Natural killer cell (primary cell): ENCODE data around the gene CACNG1. TPM values are rescaled to one million over a fixed set of nuclear protein-coding genes. Genes with fewer than 3 reads are reported as not detected.

Experiments used
- ATAC-seq, 3 donors: fragments of 150-1000 bp in 2 of 3; fragments of 200-7000 bp in 1 of 3; cut with Tn5 transposase; 1 replicate in 1 of 3; 2 replicates in 2 of 3; pipeline ENCODE4 v1.10.0; 2021; ENCODE audit warnings: mild to moderate bottlenecking in 2 of 3, moderate library complexity in 2 of 3
- DNase-seq, 2 donors: peaks; one replicate each; pipeline versions ENCODE4 v3.0.0 to v3.0.0-alpha.2; 2013 to 2021; ENCODE audit warnings: mixed read lengths in 1 of 2
- H3K27ac ChIP-seq: one replicate; pipeline ENCODE4 v1.5.1; 2013; ENCODE audit warnings: mild to moderate bottlenecking, low read length
- H3K27me3 ChIP-seq: one replicate; pipeline ENCODE4 v1.6.1; 2013; ENCODE audit warnings: low read length; ENCODE audit not compliant: control insufficient read depth, insufficient read depth
- H3K36me3 ChIP-seq: one replicate; pipeline ENCODE4 v1.6.1; 2013; ENCODE audit warnings: low read length; ENCODE audit not compliant: control insufficient read depth, insufficient read depth
- H3K4me1 ChIP-seq: one replicate; pipeline ENCODE4 v1.6.1; 2013; ENCODE audit warnings: low read length; ENCODE audit not compliant: control insufficient read depth, insufficient read depth
- H3K4me3 ChIP-seq: one replicate; pipeline ENCODE4 v1.5.1; 2013; ENCODE audit warnings: low read length
- H3K9me3 ChIP-seq: one replicate; pipeline ENCODE4 v1.6.1; 2013; ENCODE audit warnings: low read length; ENCODE audit not compliant: control insufficient read depth, insufficient read depth
- H3K27ac Mint-ChIP-seq, 2 donors: one replicate each; pipeline ENCODE4 v1.8.0; 2022; ENCODE audit warnings: mild to moderate bottlenecking in 2 of 2, mixed read lengths in 2 of 2, moderate library complexity in 1 of 2
- H3K27me3 Mint-ChIP-seq, 2 donors: one replicate each; pipeline ENCODE4 v1.8.0; 2022; ENCODE audit warnings: low read depth in 2 of 2, mixed read lengths in 2 of 2
- H3K36me3 Mint-ChIP-seq: one replicate; pipeline ENCODE4 v1.8.0; 2022; ENCODE audit warnings: mixed read lengths
- H3K4me1 Mint-ChIP-seq, 2 donors: one replicate each; pipeline ENCODE4 v1.8.0; 2022; ENCODE audit warnings: mixed read lengths in 2 of 2
- H3K4me3 Mint-ChIP-seq: one replicate; pipeline ENCODE4 v1.8.0; 2022; ENCODE audit warnings: mild to moderate bottlenecking, moderate library complexity, mixed read lengths
- H3K9me3 Mint-ChIP-seq, 2 donors: one replicate each; pipeline ENCODE4 v1.8.0; 2022; ENCODE audit warnings: mixed read lengths in 2 of 2
- WGBS: methylation state at CpG from one replicate; pipeline ENCODE4 v1.1.7; 2013; ENCODE audit warnings: missing lambda C conversion rate; ENCODE audit not compliant: insufficient coverage; 5-methylcytosine and 5-hydroxymethylcytosine counted together
- intact Hi-C: fragments of 100-400 bp; cut with micrococcal nuclease; formaldehyde crosslinking; loops from one replicate; pipeline ENCODE4 v1.14.2; 2022
- total RNA-seq, 4 donors: library from RNA; stranded (reverse); fragments of 120-200 nt in 1 of 4; gene quantifications; one replicate each; pipeline versions ENCODE4 v1.2.3 to v1.2.4, GENCODE V29; 2013 to 2022
- TF ChIP-seq, protein P1 (sequence below): fragments of 200-600 bp; IDR thresholded peaks from one replicate; pipeline ENCODE4 v1.8.0; 2022; ENCODE audit warnings: antibody characterized with exemption

Gene CACNG1
- total RNA-seq, 3 donors from 2014 or later (not counting 1 experiment from before 2014, with no cell fraction given) = not detected

DNA sequence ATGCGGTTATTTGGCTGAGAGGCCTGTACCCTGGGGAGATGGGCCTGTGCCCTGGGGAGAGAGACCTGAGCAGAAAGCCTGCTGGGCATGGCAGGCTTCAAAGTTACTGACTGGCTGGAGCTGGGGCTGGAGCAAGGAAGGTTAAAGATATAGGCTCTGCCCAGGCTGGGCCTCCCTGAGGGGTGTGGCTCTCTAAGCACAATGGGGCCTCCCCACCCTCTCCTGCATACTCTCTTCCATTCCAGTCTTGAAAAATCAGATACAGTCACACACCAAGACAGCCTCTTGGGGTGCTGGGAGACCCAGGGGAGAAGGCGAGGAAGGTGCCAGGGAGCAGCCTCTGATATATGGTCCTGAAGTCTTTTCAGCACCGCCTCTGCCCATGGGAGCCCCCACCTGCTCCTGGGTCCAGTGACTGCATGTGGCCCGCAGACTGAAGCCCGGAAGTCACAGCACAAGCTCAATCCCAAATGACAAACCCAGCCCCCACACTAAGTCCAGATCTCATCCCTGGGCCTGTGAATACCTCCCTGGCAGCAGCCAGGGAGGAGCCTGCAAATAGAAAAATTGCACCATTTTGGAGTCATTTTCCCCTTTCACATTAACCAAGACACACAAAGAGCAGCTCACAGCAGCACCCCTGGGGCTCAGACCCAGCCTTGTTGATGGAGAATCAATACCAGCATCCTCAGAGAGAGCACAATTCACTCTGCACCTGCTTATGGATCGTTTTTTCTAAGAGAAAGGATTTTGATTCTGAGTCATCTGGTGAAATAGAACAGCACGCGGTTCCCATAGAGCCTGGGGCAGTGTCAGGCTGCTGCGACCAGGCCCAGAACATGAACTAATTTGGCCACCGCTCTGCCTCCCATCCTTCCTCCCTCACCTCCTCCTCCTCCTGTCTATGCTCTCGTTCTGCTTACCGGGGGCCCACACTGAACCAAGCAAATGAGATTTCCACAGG, 25.6 kb upstream of the CACNG1 start:
- WGBS = 93% methylated on average over 12 of the region's 12 CpGs
- no peak for ATAC-seq
- H3K9me3 Mint-ChIP-seq = no peaks in the 10 kb centered on the region
- no peaks in the 10 kb centered on the region for H3K27me3 Mint-ChIP-seq
- Histone ChIP-seq H3K4me1 (no peaks in the 10 kb centered on the region), H3K9me3 (no peaks in the 10 kb centered on the region), H3K27ac (no peak overlapping the region), H3K4me3 (no peak overlapping the region), H3K27me3 (no peaks in the 10 kb centered on the region), H3K36me3 (no peaks in the 10 kb centered on the region)
- DNase-seq = no peak
- no peaks in the 10 kb centered on the region for H3K4me1 Mint-ChIP-seq
- no peak overlapping the region for H3K27ac Mint-ChIP-seq
- TF ChIP-seq, protein P1, sequence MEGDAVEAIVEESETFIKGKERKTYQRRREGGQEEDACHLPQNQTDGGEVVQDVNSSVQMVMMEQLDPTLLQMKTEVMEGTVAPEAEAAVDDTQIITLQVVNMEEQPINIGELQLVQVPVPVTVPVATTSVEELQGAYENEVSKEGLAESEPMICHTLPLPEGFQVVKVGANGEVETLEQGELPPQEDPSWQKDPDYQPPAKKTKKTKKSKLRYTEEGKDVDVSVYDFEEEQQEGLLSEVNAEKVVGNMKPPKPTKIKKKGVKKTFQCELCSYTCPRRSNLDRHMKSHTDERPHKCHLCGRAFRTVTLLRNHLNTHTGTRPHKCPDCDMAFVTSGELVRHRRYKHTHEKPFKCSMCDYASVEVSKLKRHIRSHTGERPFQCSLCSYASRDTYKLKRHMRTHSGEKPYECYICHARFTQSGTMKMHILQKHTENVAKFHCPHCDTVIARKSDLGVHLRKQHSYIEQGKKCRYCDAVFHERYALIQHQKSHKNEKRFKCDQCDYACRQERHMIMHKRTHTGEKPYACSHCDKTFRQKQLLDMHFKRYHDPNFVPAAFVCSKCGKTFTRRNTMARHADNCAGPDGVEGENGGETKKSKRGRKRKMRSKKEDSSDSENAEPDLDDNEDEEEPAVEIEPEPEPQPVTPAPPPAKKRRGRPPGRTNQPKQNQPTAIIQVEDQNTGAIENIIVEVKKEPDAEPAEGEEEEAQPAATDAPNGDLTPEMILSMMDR = no peak
- H3K36me3 Mint-ChIP-seq = no peaks in the 10 kb centered on the region
- H3K4me3 Mint-ChIP-seq = no peak overlapping the region
- intact Hi-C loops = no loop called here

- Histone ChIP-seq H3K27ac (no peak overlapping the region), H3K9me3 (no peaks in the 10 kb centered on the region), H3K36me3 (no peaks in the 10 kb centered on the region), H3K4me3 (no peak overlapping the region), H3K27me3 (no peaks in the 10 kb centered on the region), H3K4me1 (no peaks in the 10 kb centered on the region)
- TF ChIP-seq, protein P1 = no peak
- H3K9me3 Mint-ChIP-seq = no peaks in the 10 kb centered on the region
- no peaks in the 10 kb centered on the region for H3K27me3 Mint-ChIP-seq
- 81% methylated on average over 8 of the region's 8 CpGs for WGBS
- DNase-seq (no peak), ATAC-seq (no peak)
- no peaks in the 10 kb centered on the region for H3K4me1 Mint-ChIP-seq
- no peaks in the 10 kb centered on the region for H3K36me3 Mint-ChIP-seq
- intact Hi-C loops = no loop called here
- H3K4me3 Mint-ChIP-seq = no peak overlapping the region
- H3K27ac Mint-ChIP-seq = no peak overlapping the region
Observed at GRCh38 chr17:67019809-67020208, 24.5 kb upstream of the CACNG1 start.

DNA sequence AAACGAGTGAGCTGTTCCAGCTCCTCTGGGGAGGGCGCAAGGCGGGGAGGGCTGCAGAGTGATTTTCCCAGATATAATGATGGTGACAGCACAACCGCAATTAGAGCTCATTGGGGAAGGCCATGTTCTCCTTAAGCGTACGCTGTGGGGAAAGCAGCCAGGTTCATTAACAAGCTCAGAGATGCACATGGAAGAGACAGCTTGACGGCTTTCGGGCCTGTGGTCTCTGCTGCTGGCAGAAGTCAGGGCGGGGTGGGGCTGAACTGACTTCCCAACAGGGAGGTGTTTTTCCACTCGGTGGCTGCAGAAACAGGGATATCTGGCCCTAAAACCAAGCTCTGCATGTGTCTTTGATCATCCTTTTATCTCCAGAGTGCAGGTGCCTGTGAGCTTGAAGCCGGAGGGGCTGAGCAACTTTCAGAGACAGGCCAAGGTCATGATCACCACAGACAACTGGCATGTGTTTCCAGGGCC, 24.0 kb upstream of the CACNG1 start:
- H3K27me3 ChIP-seq = no peaks in the 10 kb centered on the region

More for the DNA sequence above, 24.0 kb upstream of the CACNG1 start:
- no peaks in the 10 kb centered on the region for H3K27me3 Mint-ChIP-seq
- no peaks in the 10 kb centered on the region for H3K9me3 Mint-ChIP-seq
- H3K4me3 Mint-ChIP-seq = no peak overlapping the region
- Histone ChIP-seq H3K9me3 (no peaks in the 10 kb centered on the region), H3K4me1 (no peaks in the 10 kb centered on the region), H3K27ac (no peak overlapping the region), H3K36me3 (no peaks in the 10 kb centered on the region), H3K4me3 (no peak overlapping the region)
- WGBS = 88% methylated on average over 11 of the region's 11 CpGs
- H3K36me3 Mint-ChIP-seq = no peaks in the 10 kb centered on the region
- intact Hi-C loops = no loop called here
- TF ChIP-seq, protein P1 = no peak
- no peak for DNase-seq
- no peak for ATAC-seq
- H3K27ac Mint-ChIP-seq = no peak overlapping the region
- no peaks in the 10 kb centered on the region for H3K4me1 Mint-ChIP-seq
